ENCODE measurements around the gene SMAD9. TPM values are rescaled to one million over a fixed set of nuclear protein-coding genes. Genes with fewer than 3 reads are reported as not detected.

SMAD9 gene
- total and polyA plus RNA-seq, 10 donors, result 0.67 to 2.9 (median 1.4) TPM

DNA sequence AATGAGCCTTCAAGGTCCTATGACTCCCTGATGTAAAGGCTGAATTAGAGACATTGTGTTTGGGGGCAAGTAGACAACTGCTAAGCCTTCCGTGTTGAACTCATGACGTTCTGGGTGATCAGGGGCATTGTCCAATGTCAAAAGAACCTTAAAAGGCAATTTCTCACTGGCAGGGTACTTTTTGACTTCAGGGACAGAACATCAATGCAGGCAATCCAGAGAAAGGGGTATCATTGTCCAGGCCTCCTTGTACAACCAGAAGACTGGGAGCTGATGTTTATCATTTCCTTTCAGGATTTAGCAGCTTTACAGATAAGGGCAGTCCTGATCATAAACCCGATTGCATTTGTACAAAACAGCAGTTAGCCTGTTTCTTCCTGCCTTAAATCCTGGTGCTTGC lies 25.0 kb upstream of the SMAD9 start:
- 48 to 62% (median 59%) methylated on average over 3 of the region's 3 CpGs for WGBS, 5 donors
- no peak overlapping the region for H3K4me3 ChIP-seq

DNA sequence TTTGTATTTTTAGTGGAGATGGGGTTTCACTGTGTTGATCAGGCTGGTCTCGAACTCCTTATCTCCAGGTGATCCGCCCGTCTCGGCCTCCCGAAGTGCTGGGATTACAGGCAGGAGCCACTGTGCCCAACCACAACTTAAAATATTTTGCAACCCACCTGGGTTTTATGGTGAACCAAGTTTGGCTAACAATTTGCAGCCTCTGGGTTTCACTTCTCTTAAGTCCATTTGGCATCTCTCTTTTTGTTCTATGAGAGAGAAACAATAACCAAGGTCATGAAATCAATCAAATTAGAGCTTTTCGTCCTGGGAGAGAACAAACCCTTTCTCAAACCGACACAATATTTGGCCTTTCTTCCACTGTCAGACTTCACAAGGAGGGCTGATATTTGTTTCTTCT lies 5.6 kb upstream of the SMAD9 start:
- no peak overlapping the region for H3K27ac ChIP-seq
- WGBS, 5 donors, result 57 to 79% (median 73%) methylated on average over 7 of the region's 7 CpGs
- H3K4me1 ChIP-seq, result peaks cover 0 to 2% (median 0%) of the 10 kb centered on the region in 6 donors
- peaks cover 0 to 5% (median 0%) of the 10 kb centered on the region in 8 donors for H3K9me3 ChIP-seq
- intact Hi-C loops (cut with DNase I; ENCODE audit: low total_unique reads), result no loop called here
- no peak overlapping the region for H3K4me3 ChIP-seq
- no peak for TF ChIP-seq POLR2A (IDR thresholded peaks at IDR 0.05)
- TF ChIP-seq, protein P1, sequence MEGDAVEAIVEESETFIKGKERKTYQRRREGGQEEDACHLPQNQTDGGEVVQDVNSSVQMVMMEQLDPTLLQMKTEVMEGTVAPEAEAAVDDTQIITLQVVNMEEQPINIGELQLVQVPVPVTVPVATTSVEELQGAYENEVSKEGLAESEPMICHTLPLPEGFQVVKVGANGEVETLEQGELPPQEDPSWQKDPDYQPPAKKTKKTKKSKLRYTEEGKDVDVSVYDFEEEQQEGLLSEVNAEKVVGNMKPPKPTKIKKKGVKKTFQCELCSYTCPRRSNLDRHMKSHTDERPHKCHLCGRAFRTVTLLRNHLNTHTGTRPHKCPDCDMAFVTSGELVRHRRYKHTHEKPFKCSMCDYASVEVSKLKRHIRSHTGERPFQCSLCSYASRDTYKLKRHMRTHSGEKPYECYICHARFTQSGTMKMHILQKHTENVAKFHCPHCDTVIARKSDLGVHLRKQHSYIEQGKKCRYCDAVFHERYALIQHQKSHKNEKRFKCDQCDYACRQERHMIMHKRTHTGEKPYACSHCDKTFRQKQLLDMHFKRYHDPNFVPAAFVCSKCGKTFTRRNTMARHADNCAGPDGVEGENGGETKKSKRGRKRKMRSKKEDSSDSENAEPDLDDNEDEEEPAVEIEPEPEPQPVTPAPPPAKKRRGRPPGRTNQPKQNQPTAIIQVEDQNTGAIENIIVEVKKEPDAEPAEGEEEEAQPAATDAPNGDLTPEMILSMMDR (IDR thresholded peaks at IDR 0.05 in 8 of 11, conservative IDR thresholded peaks at IDR 0.05 in 3 of 11), result no peak
- TF ChIP-seq POLR2AphosphoS5 (IDR thresholded peaks at IDR 0.05), result no peak
- DNase-seq, result no peak
- peaks cover 0 to 18% (median 2%) of the 10 kb centered on the region in 7 donors for H3K27me3 ChIP-seq (replicated peaks in 1 of 7)
- H3K36me3 ChIP-seq, result no peaks in the 10 kb centered on the region

More for the DNA sequence above, 25.0 kb upstream of the SMAD9 start:
- Histone ChIP-seq H3K4me1 (no peaks in the 10 kb centered on the region), H3K36me3 (peaks cover under 1 to 34% (median 14%) of the 10 kb centered on the region in 6 donors), H3K9me3 (peaks cover 0 to 4% (median 0%) of the 10 kb centered on the region in 8 donors), H3K27ac (no peak overlapping the region), H3K27me3 (replicated peaks in 1 of 7) (no peaks in the 10 kb centered on the region)
- TF ChIP-seq POLR2AphosphoS5 (IDR thresholded peaks at IDR 0.05) (no peak), POLR2A (IDR thresholded peaks at IDR 0.05) (no peak)
- TF ChIP-seq, protein P1 (IDR thresholded peaks at IDR 0.05 in 8 of 11, conservative IDR thresholded peaks at IDR 0.05 in 3 of 11), result no peak
- intact Hi-C loops (cut with DNase I; ENCODE audit: low total_unique reads), result no loop called here
- no peak for DNase-seq

DNA sequence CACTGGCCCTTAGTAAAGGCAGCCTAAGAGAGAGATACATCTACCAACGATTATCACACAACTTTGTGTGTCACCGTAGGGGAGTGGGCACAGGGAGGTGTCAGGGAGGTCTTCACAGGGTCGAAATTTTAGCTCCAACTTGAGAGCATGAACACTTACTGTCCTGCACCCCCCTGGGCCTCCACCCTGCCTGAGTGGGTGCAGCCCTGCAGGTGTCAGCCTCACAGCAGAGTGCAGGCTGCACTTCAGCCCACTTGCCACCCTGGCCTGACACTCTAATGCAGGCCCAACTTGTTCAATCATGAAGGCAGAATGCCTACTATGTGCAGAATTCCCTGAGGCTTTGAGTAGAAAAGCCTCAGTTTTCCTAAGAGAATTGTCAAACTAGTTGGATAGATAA lies 4.0 kb upstream of the SMAD9 start:
- Histone ChIP-seq H3K4me3 (no peak overlapping the region), H3K27me3 (replicated peaks in 1 of 7) (peaks cover 0 to 34% (median 14%) of the 10 kb centered on the region in 7 donors), H3K4me1 (peaks cover 0 to 15% (median 8%) of the 10 kb centered on the region in 6 donors), H3K9me3 (no peaks in the 10 kb centered on the region), H3K36me3 (no peaks in the 10 kb centered on the region), H3K27ac (no peak overlapping the region)
- WGBS, 5 donors, result 64 to 80% (median 77%) methylated on average over 3 of the region's 3 CpGs
- TF ChIP-seq POLR2A (IDR thresholded peaks at IDR 0.05), result no peak
- TF ChIP-seq, protein P1 (IDR thresholded peaks at IDR 0.05 in 8 of 11, conservative IDR thresholded peaks at IDR 0.05 in 3 of 11), result no peak
- TF ChIP-seq POLR2AphosphoS5 (IDR thresholded peaks at IDR 0.05), result no peak
- intact Hi-C loops (cut with DNase I; ENCODE audit: low total_unique reads), result no loop called here
- no peak for DNase-seq

DNA sequence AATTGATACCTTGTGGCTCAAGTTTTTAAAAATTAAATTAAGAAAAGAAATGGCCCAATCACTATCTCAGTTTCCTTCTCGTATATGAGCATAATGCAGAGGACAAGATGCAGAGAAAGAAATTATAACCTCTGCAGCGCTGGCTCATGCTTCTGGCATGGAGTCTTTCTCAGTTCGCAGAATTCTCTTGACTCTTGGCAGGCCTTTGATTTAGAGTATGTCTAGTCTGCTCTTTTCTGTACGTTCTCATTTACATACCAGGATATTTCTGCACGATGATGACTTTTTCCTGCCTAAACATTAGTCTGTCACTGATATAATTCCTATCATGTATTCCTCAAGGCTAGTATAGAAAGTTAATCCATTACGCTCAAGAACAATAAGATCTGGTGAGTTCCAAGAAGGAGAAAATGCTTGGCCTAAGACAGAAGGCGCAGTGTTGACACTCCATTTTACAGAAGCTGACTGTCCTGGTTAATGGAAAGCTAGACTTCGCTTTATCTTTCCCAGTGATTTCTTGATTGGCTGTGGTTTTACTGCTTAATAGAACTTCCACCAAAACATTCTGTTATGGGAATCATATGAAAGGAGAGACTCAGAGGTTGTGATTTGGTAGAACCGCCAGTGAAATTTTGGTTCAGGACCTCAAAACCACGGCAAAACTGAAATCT lies 1.7 kb upstream of the SMAD9 start:
- intact Hi-C loops (cut with DNase I; ENCODE audit: low total_unique reads), result no loop called here
- Histone ChIP-seq H3K27me3 (replicated peaks in 1 of 7) (peaks cover 0 to 53% (median 14%) of the 10 kb centered on the region in 7 donors), H3K27ac (no peak overlapping the region), H3K4me3 (no peak overlapping the region), H3K36me3 (no peaks in the 10 kb centered on the region), H3K9me3 (no peaks in the 10 kb centered on the region), H3K4me1 (peaks cover 0 to 23% (median 12%) of the 10 kb centered on the region in 6 donors)
- DNase-seq, result no peak
- no peak for TF ChIP-seq POLR2A (IDR thresholded peaks at IDR 0.05)
- TF ChIP-seq, protein P1 (IDR thresholded peaks at IDR 0.05 in 8 of 11, conservative IDR thresholded peaks at IDR 0.05 in 3 of 11), result no peak
- no peak for TF ChIP-seq POLR2AphosphoS5 (IDR thresholded peaks at IDR 0.05)
- 78 to 91% (median 84%) methylated on average over 10 of the region's 10 CpGs for WGBS, 5 donors
